Glutamatergic neuron (in vitro differentiated cells): ENCODE results near the gene MCU. TPM values are rescaled to one million over a fixed set of nuclear protein-coding genes. Genes with fewer than 3 reads are reported as not detected.

Experiments
- DNase-seq: peaks from one replicate; pipeline ENCODE4 v3.0.0; 2022
- H3K27ac Mint-ChIP-seq: one replicate; pipeline ENCODE4 v1.8.0; 2020; ENCODE audit warnings: mild to moderate bottlenecking, mixed read lengths, inconsistent platforms; ENCODE audit not compliant: unreplicated experiment
- H3K27me3 Mint-ChIP-seq: one replicate; pipeline ENCODE4 v1.8.0; 2020; ENCODE audit warnings: mild to moderate bottlenecking, moderate library complexity, mixed read lengths, inconsistent platforms; ENCODE audit not compliant: unreplicated experiment
- H3K36me3 Mint-ChIP-seq: one replicate; pipeline ENCODE4 v1.8.0; 2020; ENCODE audit warnings: mild to moderate bottlenecking, mixed read lengths, inconsistent platforms; ENCODE audit not compliant: unreplicated experiment
- H3K4me1 Mint-ChIP-seq: one replicate; pipeline ENCODE4 v1.8.0; 2020; ENCODE audit warnings: mild to moderate bottlenecking, low read depth, mixed read lengths, inconsistent platforms; ENCODE audit not compliant: unreplicated experiment
- H3K4me3 Mint-ChIP-seq: one replicate; pipeline ENCODE4 v1.8.0; 2020; ENCODE audit warnings: mild to moderate bottlenecking, mixed read lengths, inconsistent platforms; ENCODE audit not compliant: unreplicated experiment
- H3K9me3 Mint-ChIP-seq: one replicate; pipeline ENCODE4 v1.8.0; 2020; ENCODE audit warnings: mild to moderate bottlenecking, moderate library complexity, mixed read lengths, inconsistent platforms; ENCODE audit not compliant: unreplicated experiment
- total RNA-seq: library from RNA; stranded (reverse); fragmentation: NEBNext Ultra II Directional; extraction: Animal tissue kit (Norgen Biotek cat#: 25700); gene quantifications from one replicate; pipeline ENCODE4 v1.2.1, GENCODE V29; 2021; ENCODE audit not compliant: unreplicated experiment
- TF ChIP-seq, protein P1 (sequence below): fragments of 200-600 bp; sonication (generic); IDR thresholded peaks from one replicate; pipeline ENCODE4 v1.5.0; 2021; ENCODE audit not compliant: partially characterized antibody, unreplicated experiment

MCU gene
- total RNA-seq, 1 donor from 2014 or later: 15.2 TPM

DNA sequence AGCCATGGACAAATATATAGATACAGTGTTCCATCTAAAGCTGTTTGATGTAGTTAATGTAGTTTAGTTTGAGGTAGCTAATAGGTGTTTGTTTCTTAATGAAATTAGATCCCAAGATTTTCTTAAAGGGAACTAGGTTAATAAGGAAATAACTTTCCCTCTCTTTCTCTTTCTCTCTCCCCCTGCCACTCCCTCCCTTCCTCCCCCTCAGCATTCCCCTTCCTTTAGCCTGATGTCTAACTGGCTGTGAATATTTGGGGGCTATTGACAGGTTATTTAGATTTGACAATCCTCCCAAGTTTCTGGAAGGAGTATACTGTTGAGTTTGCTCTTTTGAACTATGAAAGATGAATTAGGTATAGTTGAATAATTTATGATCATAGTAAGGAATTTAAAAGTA is 136.4 kb downstream of the MCU start:
- Mint-ChIP-seq H3K4me1 (no peaks in the 10 kb centered on the region), H3K27me3 (no peaks in the 10 kb centered on the region), H3K9me3 (no peaks in the 10 kb centered on the region), H3K4me3 (no peak overlapping the region), H3K27ac (no peak overlapping the region), H3K36me3 (no peaks in the 10 kb centered on the region)
- no peak for DNase-seq
- TF ChIP-seq, protein P1, sequence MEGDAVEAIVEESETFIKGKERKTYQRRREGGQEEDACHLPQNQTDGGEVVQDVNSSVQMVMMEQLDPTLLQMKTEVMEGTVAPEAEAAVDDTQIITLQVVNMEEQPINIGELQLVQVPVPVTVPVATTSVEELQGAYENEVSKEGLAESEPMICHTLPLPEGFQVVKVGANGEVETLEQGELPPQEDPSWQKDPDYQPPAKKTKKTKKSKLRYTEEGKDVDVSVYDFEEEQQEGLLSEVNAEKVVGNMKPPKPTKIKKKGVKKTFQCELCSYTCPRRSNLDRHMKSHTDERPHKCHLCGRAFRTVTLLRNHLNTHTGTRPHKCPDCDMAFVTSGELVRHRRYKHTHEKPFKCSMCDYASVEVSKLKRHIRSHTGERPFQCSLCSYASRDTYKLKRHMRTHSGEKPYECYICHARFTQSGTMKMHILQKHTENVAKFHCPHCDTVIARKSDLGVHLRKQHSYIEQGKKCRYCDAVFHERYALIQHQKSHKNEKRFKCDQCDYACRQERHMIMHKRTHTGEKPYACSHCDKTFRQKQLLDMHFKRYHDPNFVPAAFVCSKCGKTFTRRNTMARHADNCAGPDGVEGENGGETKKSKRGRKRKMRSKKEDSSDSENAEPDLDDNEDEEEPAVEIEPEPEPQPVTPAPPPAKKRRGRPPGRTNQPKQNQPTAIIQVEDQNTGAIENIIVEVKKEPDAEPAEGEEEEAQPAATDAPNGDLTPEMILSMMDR: no peak

DNA sequence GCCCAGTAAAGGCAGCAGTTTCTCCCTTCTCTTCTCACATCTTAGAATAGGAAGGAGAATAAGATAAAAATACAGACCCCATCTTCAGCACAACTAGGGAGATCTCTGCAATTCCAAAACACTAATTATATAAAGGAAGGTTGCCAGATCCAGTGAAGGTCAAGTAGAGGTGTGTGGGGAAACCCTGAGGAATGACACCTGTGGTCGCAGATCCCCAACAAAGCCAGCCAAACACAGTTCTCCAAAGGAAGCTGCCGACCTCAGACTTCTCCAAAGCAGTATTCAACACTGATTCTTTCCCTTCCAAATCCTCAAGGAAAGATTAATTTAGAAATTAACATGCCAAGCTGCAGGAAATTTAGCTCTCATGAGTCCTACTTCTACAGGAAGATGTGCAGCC is 138.7 kb downstream of the MCU start:
- Mint-ChIP-seq H3K4me1 (no peaks in the 10 kb centered on the region), H3K27ac (no peak overlapping the region), H3K27me3 (no peaks in the 10 kb centered on the region), H3K4me3 (no peak overlapping the region), H3K36me3 (no peaks in the 10 kb centered on the region), H3K9me3 (no peaks in the 10 kb centered on the region)
- TF ChIP-seq, protein P1: no peak
- no peak for DNase-seq

DNA sequence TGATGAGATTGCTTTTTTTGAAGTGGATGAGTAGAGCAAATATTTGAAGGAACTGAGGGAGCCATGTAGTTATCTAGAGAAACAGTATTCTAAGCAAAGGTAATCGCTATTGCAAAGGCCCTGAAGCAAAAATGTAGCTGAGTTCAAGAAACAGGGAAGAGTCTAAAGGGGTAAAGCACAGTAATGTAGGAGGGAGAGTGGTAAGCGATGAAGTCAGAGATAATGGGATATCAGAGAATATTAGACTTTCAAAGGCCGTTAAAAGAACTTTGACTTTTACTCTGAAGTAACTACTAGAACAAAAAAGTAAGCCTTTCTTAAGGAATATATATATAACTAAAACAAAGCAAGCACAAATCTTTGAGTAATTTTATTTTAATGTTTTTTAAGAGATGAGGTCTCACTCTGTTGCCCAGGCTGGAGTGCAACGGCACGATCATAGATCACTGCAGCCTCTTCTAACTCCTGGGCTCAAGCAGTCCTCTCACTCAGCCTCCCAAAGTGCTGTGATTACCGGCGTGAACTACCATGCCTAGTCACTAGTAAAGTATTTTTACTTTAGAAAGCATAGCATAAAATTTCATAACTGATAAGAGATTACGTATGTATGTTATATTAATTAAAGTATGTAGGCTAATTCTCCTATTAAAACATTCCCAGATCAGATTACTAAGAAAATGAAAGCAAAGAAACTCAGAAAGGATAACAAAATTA is 139.9 kb downstream of the MCU start:
- DNase-seq: no peak

DNA sequence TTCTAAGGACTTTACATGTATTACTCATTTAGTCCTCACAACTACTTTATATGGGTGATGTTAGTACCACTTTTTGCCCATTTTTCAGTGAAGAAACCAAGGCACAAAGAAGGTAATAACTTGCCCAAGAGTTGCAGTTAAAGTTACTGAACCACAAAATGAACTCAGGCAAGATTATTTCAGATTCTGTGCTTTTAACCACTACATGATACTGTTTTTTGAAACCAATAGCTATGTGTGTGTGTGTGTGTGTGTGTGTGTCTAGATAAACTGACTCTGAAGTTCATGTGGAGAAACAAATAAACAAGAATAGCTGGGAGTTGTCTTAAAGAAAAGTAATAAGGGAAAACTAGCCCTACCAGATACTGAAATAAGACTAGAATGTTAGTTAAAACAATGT is 140.8 kb downstream of the MCU start:
- Mint-ChIP-seq H3K27me3 (no peaks in the 10 kb centered on the region), H3K36me3 (no peaks in the 10 kb centered on the region), H3K4me3 (no peak overlapping the region), H3K9me3 (no peaks in the 10 kb centered on the region), H3K4me1 (no peaks in the 10 kb centered on the region), H3K27ac (no peak overlapping the region)
- TF ChIP-seq, protein P1: no peak
- no peak for DNase-seq

More for the DNA sequence above, 139.9 kb downstream of the MCU start:
- TF ChIP-seq, protein P1: no peak
- no peaks in the 10 kb centered on the region for H3K27me3 Mint-ChIP-seq
- no peak overlapping the region for H3K27ac Mint-ChIP-seq
- H3K9me3 Mint-ChIP-seq: no peaks in the 10 kb centered on the region
- H3K36me3 Mint-ChIP-seq: no peaks in the 10 kb centered on the region
- no peaks in the 10 kb centered on the region for H3K4me1 Mint-ChIP-seq
- no peak overlapping the region for H3K4me3 Mint-ChIP-seq

DNA sequence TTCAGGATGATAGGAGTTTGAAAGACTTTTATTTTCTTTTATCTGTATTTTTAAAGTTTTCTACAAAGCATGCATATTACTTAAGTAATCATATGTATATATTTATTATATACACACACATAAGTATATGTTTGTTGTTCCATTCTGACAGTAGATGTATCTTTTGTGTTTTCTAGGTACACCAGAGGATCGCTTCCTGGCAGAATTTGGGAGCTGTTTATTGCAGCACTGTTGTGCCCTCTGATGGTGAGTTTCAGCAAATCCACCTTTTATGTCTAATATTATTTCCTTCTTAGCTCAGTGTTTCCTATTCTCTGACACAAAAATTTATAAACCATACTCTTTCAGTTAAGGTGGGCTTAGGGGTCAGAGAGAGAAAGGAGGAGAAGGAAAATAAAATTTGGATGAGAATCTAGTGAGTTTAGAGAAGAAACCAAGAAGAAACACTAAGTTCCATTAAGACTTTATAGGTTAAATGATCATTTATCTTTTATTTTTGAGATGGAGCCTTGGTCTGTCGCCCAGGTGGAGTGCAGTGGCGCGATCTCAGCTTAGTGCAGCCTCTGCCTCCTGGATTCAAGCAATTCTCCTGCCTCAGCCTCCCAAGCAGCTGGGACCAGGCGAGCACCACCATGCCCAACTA is 142.4 kb downstream of the MCU start:
- Mint-ChIP-seq H3K27ac (no peak overlapping the region), H3K4me1 (no peaks in the 10 kb centered on the region), H3K4me3 (no peak overlapping the region)

More for the DNA sequence above, 142.4 kb downstream of the MCU start:
- Mint-ChIP-seq H3K9me3 (no peaks in the 10 kb centered on the region), H3K36me3 (no peaks in the 10 kb centered on the region), H3K27me3 (no peaks in the 10 kb centered on the region)
- TF ChIP-seq, protein P1: peak; percentile 60
- peak; percentile 28 for DNase-seq
